Adipocyte (in vitro differentiated cells): Measurements from ENCODE around the gene MGAT5.

Experiments used
- DNase-seq: peaks from one replicate; pipeline ENCODE4 v3.0.0-alpha.2; 2015; ENCODE audit warnings: low read depth
- H3K27me3 ChIP-seq: replicated peaks from 2 replicates; pipeline ENCODE4 v1.7.0; 2013; ENCODE audit warnings: mild to moderate bottlenecking, low read length, moderate library complexity; ENCODE audit not compliant: control insufficient read depth, insufficient read depth
- H3K36me3 ChIP-seq: 2 replicates; pipeline ENCODE4 v1.7.0; 2013; ENCODE audit warnings: low read length, mild to moderate bottlenecking, moderate library complexity; ENCODE audit not compliant: control insufficient read depth, insufficient read depth, severe bottlenecking
- H3K4me1 ChIP-seq: 2 replicates; pipeline ENCODE4 v1.7.0; 2013; ENCODE audit warnings: mild to moderate bottlenecking, low read length, moderate library complexity; ENCODE audit not compliant: control insufficient read depth, insufficient read depth
- H3K4me3 ChIP-seq: 2 replicates; pipeline ENCODE4 v1.7.0; 2013; ENCODE audit warnings: mild to moderate bottlenecking, low read length, moderate library complexity
- H3K9ac ChIP-seq: 2 replicates; pipeline ENCODE4 v1.7.0; 2013; ENCODE audit warnings: mild to moderate bottlenecking, low read length, moderate library complexity
- H3K9me3 ChIP-seq: 2 replicates; pipeline ENCODE4 v1.7.0; 2013; ENCODE audit warnings: mild to moderate bottlenecking, low read length, moderate library complexity; ENCODE audit not compliant: control insufficient read depth

MGAT5 gene, protein sequence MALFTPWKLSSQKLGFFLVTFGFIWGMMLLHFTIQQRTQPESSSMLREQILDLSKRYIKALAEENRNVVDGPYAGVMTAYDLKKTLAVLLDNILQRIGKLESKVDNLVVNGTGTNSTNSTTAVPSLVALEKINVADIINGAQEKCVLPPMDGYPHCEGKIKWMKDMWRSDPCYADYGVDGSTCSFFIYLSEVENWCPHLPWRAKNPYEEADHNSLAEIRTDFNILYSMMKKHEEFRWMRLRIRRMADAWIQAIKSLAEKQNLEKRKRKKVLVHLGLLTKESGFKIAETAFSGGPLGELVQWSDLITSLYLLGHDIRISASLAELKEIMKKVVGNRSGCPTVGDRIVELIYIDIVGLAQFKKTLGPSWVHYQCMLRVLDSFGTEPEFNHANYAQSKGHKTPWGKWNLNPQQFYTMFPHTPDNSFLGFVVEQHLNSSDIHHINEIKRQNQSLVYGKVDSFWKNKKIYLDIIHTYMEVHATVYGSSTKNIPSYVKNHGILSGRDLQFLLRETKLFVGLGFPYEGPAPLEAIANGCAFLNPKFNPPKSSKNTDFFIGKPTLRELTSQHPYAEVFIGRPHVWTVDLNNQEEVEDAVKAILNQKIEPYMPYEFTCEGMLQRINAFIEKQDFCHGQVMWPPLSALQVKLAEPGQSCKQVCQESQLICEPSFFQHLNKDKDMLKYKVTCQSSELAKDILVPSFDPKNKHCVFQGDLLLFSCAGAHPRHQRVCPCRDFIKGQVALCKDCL

DNA sequence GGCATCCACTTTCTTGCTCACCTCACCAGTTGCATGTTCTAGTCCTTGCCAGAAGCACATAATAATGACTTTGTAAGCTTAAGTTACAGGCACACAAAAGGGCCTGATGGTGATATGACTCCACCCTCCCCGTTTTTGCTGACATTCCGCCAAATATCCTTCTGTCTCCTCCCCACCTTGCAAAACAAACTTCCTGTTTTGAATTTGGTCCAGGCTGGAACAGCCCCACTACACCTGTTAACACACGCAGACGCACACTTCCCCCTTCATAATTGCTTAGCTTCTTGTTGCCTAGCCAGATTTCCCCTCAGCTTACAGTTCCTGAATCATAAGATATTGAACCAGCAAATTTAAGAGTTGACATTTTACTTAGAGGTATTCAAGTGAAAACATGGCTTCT is at the start of gene MGAT5:
Gene MGAT5 (plus strand): TSS at position 269 of the 400 bp plus-strand sequence. CDS start 332 bp downstream, outside the sequence.
- H3K36me3 ChIP-seq: no peaks in the 10 kb centered on the region
- no peak within 1 kb of the TSS for H3K9ac ChIP-seq
- H3K4me1 ChIP-seq: peaks cover 6% of the 10 kb centered on the region
- H3K4me3 ChIP-seq: no peak within 1 kb of the TSS
- no peak for DNase-seq
- H3K9me3 ChIP-seq: no peaks in the 10 kb centered on the region
- no peaks in the 10 kb centered on the region for H3K27me3 ChIP-seq

DNA sequence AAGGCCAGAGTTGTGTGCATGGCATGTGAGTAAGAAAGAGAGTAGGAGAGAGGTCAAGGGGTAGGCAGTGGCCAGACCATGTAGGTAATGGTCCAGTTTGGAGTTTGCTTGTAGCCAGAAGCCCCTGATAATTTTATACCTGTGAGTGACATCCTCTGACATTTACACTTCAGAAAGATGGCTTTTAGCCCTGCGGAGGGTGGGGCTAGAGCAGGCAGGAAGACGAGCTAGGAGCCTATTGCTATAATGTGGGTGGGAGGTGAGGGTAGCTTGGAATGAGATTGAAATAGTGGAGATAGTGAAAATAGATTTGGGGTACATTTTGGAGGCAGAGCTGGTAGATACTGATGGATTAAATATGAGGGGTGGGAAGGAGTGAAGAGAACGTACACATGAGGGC is 48.8 kb upstream of the MGAT5 start:
- Histone ChIP-seq H3K27me3 (no peaks in the 10 kb centered on the region), H3K9ac (no peak overlapping the region), H3K9me3 (no peaks in the 10 kb centered on the region), H3K36me3 (no peaks in the 10 kb centered on the region), H3K4me3 (no peak overlapping the region), H3K4me1 (peaks cover 22% of the 10 kb centered on the region)
- DNase-seq: no peak

DNA sequence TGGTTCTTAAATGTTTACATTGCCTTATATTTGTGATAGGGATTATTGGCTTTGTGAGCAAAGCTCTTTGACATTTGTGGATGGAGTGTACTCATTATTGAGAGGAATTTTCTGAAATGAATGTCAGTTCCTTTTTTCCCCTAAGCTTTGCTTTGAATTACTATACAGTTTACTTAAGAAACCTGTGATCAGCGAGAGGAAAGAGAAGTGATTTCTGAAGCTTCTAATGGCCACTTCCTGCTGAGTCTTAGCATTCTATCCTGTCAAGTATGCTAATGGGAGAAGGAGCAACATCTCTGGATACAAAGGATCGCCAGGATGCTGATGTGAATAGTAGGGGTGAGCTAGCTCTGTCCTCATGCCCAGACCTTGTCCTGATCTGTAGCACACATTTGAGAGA is 47.8 kb upstream of the MGAT5 start:
- Histone ChIP-seq H3K36me3 (no peaks in the 10 kb centered on the region), H3K4me1 (peaks cover 22% of the 10 kb centered on the region), H3K9ac (no peak overlapping the region), H3K4me3 (no peak overlapping the region), H3K9me3 (no peaks in the 10 kb centered on the region), H3K27me3 (no peaks in the 10 kb centered on the region)
- no peak for DNase-seq

DNA sequence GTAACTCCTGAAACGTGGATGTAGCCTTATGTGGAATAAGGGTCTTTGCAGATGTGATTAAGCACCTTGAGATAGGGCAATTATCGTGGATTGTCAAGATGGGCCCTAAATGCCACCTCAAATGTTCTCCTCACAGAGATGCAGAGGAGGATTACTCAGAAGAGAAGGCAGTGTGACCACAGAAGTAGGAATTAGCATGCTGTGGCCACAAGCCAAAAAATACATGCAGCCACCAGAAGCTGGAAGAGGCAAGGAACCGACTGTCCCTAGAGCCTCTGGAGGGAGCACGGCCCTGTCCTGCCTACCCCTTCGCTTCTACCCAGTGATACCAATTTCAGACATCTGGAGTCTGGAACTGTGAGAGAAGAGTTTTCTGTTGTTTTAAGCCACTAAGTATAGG is 47.3 kb upstream of the MGAT5 start:
- no peak overlapping the region for H3K4me3 ChIP-seq
- peak; percentile 63 for DNase-seq
- no peaks in the 10 kb centered on the region for H3K9me3 ChIP-seq
- no peak overlapping the region for H3K9ac ChIP-seq
- peaks cover 22% of the 10 kb centered on the region for H3K4me1 ChIP-seq
- no peaks in the 10 kb centered on the region for H3K36me3 ChIP-seq
- H3K27me3 ChIP-seq: no peaks in the 10 kb centered on the region

DNA sequence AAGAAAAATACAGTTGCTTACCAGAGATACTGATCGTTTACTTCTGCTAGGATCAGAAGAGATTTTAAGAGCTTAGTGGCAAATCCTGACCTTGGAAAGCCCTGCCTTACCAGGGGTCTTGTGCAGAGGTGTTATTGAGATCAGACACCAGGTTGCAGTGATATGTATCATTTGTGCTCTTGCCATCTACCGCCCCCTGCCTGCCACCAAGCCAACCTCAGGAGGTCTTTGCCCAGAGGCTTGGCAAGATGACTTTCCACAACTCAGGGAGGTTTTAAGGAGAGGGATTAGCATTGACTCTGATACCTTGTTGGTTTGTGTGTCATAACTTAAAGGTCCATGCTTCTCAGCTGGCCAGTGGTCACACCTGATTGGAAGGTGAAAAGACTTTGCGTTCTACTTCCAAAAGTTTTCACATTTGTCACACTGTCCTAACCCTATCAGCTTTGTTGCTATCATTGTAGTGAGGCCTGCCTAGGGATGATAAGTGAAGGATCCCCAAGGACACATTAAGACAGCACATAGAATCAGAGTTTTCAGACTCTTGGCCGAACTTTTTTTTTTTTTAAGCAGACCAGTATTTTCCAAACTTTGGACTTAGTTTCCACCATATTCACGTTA is 46.2 kb upstream of the MGAT5 start:
- no peaks in the 10 kb centered on the region for H3K9me3 ChIP-seq
- peaks cover 15% of the 10 kb centered on the region for H3K4me1 ChIP-seq
- no peak overlapping the region for H3K4me3 ChIP-seq
- H3K36me3 ChIP-seq: no peaks in the 10 kb centered on the region
- no peaks in the 10 kb centered on the region for H3K27me3 ChIP-seq
- peak; percentile 47 for DNase-seq
- H3K9ac ChIP-seq: no peak overlapping the region

DNA sequence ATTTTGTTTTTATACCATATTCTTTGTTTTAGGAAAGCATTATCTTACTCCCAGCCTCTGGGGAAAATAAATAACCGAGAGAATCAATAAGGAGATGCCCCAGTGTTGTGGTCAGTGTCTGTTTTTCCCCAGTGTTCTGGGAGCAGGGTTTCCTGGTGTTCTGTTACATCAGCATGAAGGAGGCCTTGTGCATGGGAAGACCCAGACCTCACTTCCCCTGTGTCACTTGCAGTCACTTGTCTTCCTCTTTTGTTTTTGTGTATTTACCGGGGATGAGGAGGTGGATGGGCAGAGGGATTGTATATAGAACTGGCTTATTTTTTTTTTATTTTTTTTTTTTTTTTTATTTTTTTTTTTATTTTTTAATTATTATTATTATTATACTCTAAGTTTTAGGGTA is 45.0 kb upstream of the MGAT5 start:
- no peak for DNase-seq
- H3K27me3 ChIP-seq: no peaks in the 10 kb centered on the region

DNA sequence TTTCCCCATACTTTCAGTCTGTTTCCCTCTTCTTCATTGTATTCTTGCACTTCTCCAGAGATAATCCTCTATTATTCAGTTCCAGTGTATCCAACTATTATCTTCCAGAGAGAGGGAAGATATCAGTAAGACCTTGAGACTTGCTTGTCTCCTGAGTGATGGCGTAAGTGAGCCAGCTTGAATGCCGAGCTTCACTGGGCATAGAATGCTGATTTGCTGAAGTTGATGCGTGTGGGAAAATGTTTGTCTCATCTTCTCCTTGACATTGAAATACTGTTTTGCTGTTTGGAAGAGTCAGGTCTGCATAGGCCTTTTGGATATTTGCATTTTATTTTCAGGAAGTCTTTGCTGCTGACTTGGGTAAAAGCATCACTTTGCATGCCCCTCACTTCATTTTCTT is 41.1 kb upstream of the MGAT5 start:
- no peaks in the 10 kb centered on the region for H3K27me3 ChIP-seq
- DNase-seq: no peak
- no peak overlapping the region for H3K4me3 ChIP-seq
- H3K9ac ChIP-seq: no peak overlapping the region
- H3K36me3 ChIP-seq: no peaks in the 10 kb centered on the region
- H3K9me3 ChIP-seq: no peaks in the 10 kb centered on the region
- no peaks in the 10 kb centered on the region for H3K4me1 ChIP-seq

More for the DNA sequence above, 45.0 kb upstream of the MGAT5 start:
- H3K4me1 ChIP-seq: peaks cover 13% of the 10 kb centered on the region
- no peaks in the 10 kb centered on the region for H3K36me3 ChIP-seq
- no peak overlapping the region for H3K4me3 ChIP-seq
- no peaks in the 10 kb centered on the region for H3K9me3 ChIP-seq
- no peak overlapping the region for H3K9ac ChIP-seq

DNA sequence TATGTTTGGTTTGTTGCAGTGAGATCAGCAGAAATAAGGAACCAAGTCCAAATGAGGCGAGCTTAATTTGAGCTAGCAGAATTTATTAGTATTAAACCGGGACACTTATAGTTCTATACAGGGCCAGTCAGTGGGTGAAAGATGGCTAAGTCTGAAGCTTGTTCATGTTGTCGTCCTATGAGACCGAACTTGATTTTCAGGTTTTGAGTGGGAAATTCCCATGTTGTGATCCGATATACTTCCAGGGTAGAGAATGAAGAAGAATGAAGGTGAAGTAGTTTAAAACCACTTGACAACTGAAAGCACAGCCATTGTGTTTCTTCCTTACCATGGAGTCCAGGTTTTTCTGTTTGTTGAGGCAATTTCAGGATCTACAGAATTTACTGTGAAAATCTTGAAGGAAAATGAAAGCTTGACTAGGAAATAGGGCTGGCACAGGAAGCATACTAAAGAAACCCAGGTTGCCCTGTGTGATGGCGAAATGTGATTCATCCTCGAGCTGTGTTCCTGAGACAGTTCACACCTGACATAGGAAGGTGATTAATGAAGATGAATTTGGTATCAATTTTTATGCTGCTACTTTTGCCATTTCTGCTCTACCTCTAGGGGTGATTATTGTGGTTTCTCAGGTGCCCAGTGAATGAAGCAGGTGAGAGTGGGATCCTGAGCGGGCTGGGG is 37.6 kb upstream of the MGAT5 start:
- no peak for DNase-seq
- H3K9me3 ChIP-seq: no peaks in the 10 kb centered on the region
- H3K27me3 ChIP-seq: no peaks in the 10 kb centered on the region
- peaks cover 6% of the 10 kb centered on the region for H3K4me1 ChIP-seq
- H3K4me3 ChIP-seq: no peak overlapping the region
- H3K36me3 ChIP-seq: no peaks in the 10 kb centered on the region
- H3K9ac ChIP-seq: no peak overlapping the region

DNA sequence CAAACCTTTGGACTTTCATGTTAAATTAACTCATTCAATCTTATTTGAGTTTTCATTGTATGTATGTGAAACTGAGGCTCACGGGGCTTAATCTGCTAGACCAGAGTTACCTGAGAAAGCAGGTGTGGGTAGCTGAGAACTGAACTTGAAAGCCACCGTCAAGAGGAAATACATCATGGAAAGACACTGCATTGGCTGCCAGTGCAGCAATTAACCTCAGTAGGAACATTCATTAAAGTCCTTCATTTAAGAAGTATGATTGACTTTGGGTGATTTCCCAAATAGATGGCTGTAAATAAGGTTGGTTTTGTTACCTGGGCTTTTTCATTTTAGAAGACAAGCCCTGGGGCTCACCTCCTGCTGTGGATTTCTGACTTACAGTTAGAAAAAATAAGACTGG is 36.5 kb upstream of the MGAT5 start:
- Histone ChIP-seq H3K9me3 (no peaks in the 10 kb centered on the region), H3K4me1 (peaks cover 6% of the 10 kb centered on the region), H3K9ac (no peak overlapping the region), H3K4me3 (no peak overlapping the region), H3K36me3 (no peaks in the 10 kb centered on the region), H3K27me3 (no peaks in the 10 kb centered on the region)
- DNase-seq: no peak

DNA sequence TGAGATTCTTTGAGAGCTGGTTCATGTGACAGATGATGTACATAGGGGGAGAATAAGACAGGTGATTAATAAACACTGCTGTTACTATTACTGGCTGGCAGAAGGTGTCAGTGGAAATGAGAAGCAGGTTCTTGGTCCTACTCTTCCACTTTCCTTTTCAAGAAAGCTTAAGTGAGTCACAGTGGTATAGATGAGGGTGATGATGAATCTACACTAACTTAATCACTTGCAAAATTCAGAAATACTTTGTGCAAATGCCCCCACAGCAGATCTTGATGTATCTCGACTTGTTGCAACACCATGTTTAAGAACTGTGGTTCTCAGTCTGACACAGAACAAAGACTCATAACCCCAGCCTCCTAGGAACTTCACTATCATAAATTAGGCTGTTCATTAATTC is 35.9 kb upstream of the MGAT5 start:
- Histone ChIP-seq H3K36me3 (no peaks in the 10 kb centered on the region), H3K4me1 (peaks cover 6% of the 10 kb centered on the region), H3K9me3 (no peaks in the 10 kb centered on the region), H3K4me3 (no peak overlapping the region), H3K9ac (no peak overlapping the region), H3K27me3 (no peaks in the 10 kb centered on the region)
- no peak for DNase-seq

DNA sequence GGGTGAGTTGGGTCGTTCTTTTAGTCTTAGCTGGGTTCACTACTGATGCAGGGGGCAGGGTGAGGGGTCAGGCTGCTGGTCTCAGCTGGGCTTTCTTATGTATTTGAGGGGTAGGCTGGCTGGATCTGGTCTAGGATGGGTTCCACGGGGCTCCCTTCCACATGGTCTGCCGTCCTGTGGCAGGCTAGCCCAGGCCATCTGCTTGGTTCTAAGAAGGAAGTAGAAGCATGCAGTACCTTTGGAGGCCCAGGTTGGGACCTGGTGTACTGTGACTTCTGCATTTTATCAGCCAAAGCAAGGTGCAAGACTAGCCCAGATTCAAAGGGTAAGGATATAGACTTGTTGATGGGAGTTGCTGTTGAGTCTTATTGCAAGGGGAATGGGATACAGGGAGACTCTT is 35.5 kb upstream of the MGAT5 start:
- no peak for DNase-seq

More for the DNA sequence above, 35.5 kb upstream of the MGAT5 start:
- Histone ChIP-seq H3K9me3 (no peaks in the 10 kb centered on the region), H3K4me3 (no peak overlapping the region), H3K36me3 (no peaks in the 10 kb centered on the region), H3K9ac (no peak overlapping the region), H3K27me3 (no peaks in the 10 kb centered on the region), H3K4me1 (peaks cover 6% of the 10 kb centered on the region)
